DMS79 treated with DMSO at 0.1 percent for 48 hours (cell line): ENCODE results near the gene MYCBP2.
A peak's percentile ranks its signal among the peaks of the same experiment; 100 is the strongest.
"Not testable (repeated sequence)": the region's sequence is repeated elsewhere in the genome, so short reads cannot be mapped to it uniquely, and the experiment has no call there.

Experiments
- DNase-seq: peaks from one replicate; lab custom pipeline; 2025; lab: John Stamatoyannopoulos, UW

MYCBP2 gene

GRCh38 chr13:77198995-77199394 is 127.9 kb downstream of the MYCBP2 start:
- DNase-seq = not testable (repeated sequence)

GRCh38 chr13:77196052-77196618 is 130.8 kb downstream of the MYCBP2 start:
- DNase-seq = no peak

- no peak for DNase-seq
Measured at GRCh38 chr13:77190349-77190958, 136.4 kb downstream of the MYCBP2 start.

GRCh38 chr13:77185721-77186120 is 141.2 kb downstream of the MYCBP2 start:
- DNase-seq = no peak

- no peak for DNase-seq
Measured at GRCh38 chr13:77184455-77184854, 142.4 kb downstream of the MYCBP2 start.

GRCh38 chr13:77180011-77180410 is 146.9 kb downstream of the MYCBP2 start:
- no peak for DNase-seq

- no peak for DNase-seq
Measured at GRCh38 chr13:77177646-77178045, 149.2 kb downstream of the MYCBP2 start.

GRCh38 chr13:77176350-77176749 is 150.5 kb downstream of the MYCBP2 start:
- DNase-seq = no peak

GRCh38 chr13:77172650-77173049 is 154.2 kb downstream of the MYCBP2 start:
- no peak for DNase-seq

GRCh38 chr13:77171451-77171850 is 155.4 kb downstream of the MYCBP2 start:
- DNase-seq = no peak

- DNase-seq = no peak
Measured at GRCh38 chr13:77168237-77168636, 158.7 kb downstream of the MYCBP2 start.

GRCh38 chr13:77150651-77151050 is 176.2 kb downstream of the MYCBP2 start:
- DNase-seq = no peak

GRCh38 chr13:77143431-77143830 is 183.5 kb downstream of the MYCBP2 start:
- no peak for DNase-seq

- DNase-seq = no peak
Measured at GRCh38 chr13:77139306-77139705, 187.6 kb downstream of the MYCBP2 start.

- DNase-seq = no peak
Measured at GRCh38 chr13:77138813-77139212, 188.1 kb downstream of the MYCBP2 start.

GRCh38 chr13:77136902-77137420 is 189.9 kb downstream of the MYCBP2 start:
- DNase-seq = no peak

- no peak for DNase-seq
Measured at GRCh38 chr13:77124423-77124822, 202.5 kb downstream of the MYCBP2 start.

GRCh38 chr13:77118134-77118533 is 208.8 kb downstream of the MYCBP2 start:
- DNase-seq = no peak

- no peak for DNase-seq
Measured at GRCh38 chr13:77114271-77114670, 212.6 kb downstream of the MYCBP2 start.

- DNase-seq = no peak
Measured at GRCh38 chr13:77113496-77113895, 213.4 kb downstream of the MYCBP2 start.

GRCh38 chr13:77105051-77105450 is 221.8 kb downstream of the MYCBP2 start:
- no peak for DNase-seq

- DNase-seq = peak; percentile 1
Measured at GRCh38 chr13:77099415-77099814, 227.5 kb downstream of the MYCBP2 start.

GRCh38 chr13:77095288-77095687 is 231.6 kb downstream of the MYCBP2 start:
- no peak for DNase-seq

GRCh38 chr13:77094773-77095172 is 232.1 kb downstream of the MYCBP2 start:
- no peak for DNase-seq
